ENCODE data around the gene DHX16. TPM values are rescaled to one million over a fixed set of nuclear protein-coding genes. Genes with fewer than 3 reads are reported as not detected.

DHX16 gene
- total and polyA plus RNA-seq, 9 of the 15 experiments (the other 6 are each of a cell fraction or from before 2014, with no cell fraction given): 14.6 to 66.1 (median 47.5) TPM

- TF ChIP-seq ZNF277 (CRISPR knock-in tag; IDR thresholded peaks at IDR 0.05; ENCODE audit: borderline replicate concordance) (no peak), YBX1 (IDR thresholded peaks at IDR 0.05) (no peak), ZNF766 (CRISPR knock-in tag; conservative IDR thresholded peaks at IDR 0.05) (peak; percentile 69; the same call in 1 of the 2 replicates), SMAD1 (IDR thresholded peaks at IDR 0.05; ENCODE audit: low read depth, low read length, partially characterized antibody) (peak; percentile 92), TCF3 (CRISPR knock-in tag; IDR thresholded peaks at IDR 0.05) (0 out of 2 replicates have a peak, but pooled peaks have one; percentile 3), ARID1B (IDR thresholded peaks at IDR 0.05) (no peak; the same call in 1 of the 2 replicates), E2F6 (IDR thresholded peaks at IDR 0.05; ENCODE audit: borderline replicate concordance in 1 of 2, extremely low read depth in 1 of 2, insufficient read depth in 1 of 2, insufficient read length in 1 of 2, low read depth in 1 of 2, low read length in 1 of 2, poor library complexity in 1 of 2, severe bottlenecking in 1 of 2) (peak in 1 of 2 experiments; percentile 22), DIDO1 (tag; IDR thresholded peaks at IDR 0.05; ENCODE audit: low read depth) (no peak; the same call in 1 of the 2 replicates), MEIS2 (IDR thresholded peaks at IDR 0.05; ENCODE audit: partially characterized antibody) (peak; percentile 81), FUS (optimal IDR thresholded peaks at IDR 0.05; ENCODE audit: low read depth, low read length) (no peak), ETV1 (tag; conservative IDR thresholded peaks at IDR 0.05; ENCODE audit: low read depth) (peak; percentile 96), DACH1 (IDR thresholded peaks at IDR 0.05; ENCODE audit: partially characterized antibody) (peak; percentile 8), MCM7 (IDR thresholded peaks at IDR 0.05) (no peak), JUN (IDR thresholded peaks at IDR 0.05; ENCODE audit: borderline replicate concordance, low read depth, low read length) (peak; percentile 59; the same call in 1 of the 2 replicates), JUN (CRISPR knock-in tag; IDR thresholded peaks at IDR 0.05; ENCODE audit: borderline replicate concordance) (no peak), GABPA (tag; conservative IDR thresholded peaks at IDR 0.05; ENCODE audit: low read depth) (peak; percentile 98), ARNT (IDR thresholded peaks at IDR 0.05) (peak in 1 of 2 experiments; percentile 20; a peak in 1 of 4 replicates), ZNF551 (CRISPR knock-in tag; IDR thresholded peaks at IDR 0.05) (no peak), ZNF507 (tag; conservative IDR thresholded peaks at IDR 0.05) (no peak), ATF1 (CRISPR knock-in tag; IDR thresholded peaks at IDR 0.05) (no peak), ATF1 (tag; IDR thresholded peaks at IDR 0.05) (peak; percentile 96)
- TF ChIP-seq, protein P1, sequence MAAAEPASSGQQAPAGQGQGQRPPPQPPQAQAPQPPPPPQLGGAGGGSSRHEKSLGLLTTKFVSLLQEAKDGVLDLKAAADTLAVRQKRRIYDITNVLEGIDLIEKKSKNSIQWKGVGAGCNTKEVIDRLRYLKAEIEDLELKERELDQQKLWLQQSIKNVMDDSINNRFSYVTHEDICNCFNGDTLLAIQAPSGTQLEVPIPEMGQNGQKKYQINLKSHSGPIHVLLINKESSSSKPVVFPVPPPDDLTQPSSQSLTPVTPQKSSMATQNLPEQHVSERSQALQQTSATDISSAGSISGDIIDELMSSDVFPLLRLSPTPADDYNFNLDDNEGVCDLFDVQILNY (CRISPR knock-in tag; IDR thresholded peaks at IDR 0.05): 0 out of 2 replicates have a peak, but pooled peaks have one; percentile 76
- TF ChIP-seq, protein P2, sequence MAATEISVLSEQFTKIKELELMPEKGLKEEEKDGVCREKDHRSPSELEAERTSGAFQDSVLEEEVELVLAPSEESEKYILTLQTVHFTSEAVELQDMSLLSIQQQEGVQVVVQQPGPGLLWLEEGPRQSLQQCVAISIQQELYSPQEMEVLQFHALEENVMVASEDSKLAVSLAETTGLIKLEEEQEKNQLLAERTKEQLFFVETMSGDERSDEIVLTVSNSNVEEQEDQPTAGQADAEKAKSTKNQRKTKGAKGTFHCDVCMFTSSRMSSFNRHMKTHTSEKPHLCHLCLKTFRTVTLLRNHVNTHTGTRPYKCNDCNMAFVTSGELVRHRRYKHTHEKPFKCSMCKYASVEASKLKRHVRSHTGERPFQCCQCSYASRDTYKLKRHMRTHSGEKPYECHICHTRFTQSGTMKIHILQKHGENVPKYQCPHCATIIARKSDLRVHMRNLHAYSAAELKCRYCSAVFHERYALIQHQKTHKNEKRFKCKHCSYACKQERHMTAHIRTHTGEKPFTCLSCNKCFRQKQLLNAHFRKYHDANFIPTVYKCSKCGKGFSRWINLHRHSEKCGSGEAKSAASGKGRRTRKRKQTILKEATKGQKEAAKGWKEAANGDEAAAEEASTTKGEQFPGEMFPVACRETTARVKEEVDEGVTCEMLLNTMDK (IDR thresholded peaks at IDR 0.05; ENCODE audit: borderline replicate concordance, insufficient read depth, low read depth, low read length, poor library complexity, severe bottlenecking): no peak
Measured at GRCh38 chr6:30617565-30618269, 55.1 kb downstream of the DHX16 start, which contains the start of gene MRPS18B (continued).

All from K562 (cell line).